Measurements from ENCODE around the gene JUP.

The JUP gene

DNA sequence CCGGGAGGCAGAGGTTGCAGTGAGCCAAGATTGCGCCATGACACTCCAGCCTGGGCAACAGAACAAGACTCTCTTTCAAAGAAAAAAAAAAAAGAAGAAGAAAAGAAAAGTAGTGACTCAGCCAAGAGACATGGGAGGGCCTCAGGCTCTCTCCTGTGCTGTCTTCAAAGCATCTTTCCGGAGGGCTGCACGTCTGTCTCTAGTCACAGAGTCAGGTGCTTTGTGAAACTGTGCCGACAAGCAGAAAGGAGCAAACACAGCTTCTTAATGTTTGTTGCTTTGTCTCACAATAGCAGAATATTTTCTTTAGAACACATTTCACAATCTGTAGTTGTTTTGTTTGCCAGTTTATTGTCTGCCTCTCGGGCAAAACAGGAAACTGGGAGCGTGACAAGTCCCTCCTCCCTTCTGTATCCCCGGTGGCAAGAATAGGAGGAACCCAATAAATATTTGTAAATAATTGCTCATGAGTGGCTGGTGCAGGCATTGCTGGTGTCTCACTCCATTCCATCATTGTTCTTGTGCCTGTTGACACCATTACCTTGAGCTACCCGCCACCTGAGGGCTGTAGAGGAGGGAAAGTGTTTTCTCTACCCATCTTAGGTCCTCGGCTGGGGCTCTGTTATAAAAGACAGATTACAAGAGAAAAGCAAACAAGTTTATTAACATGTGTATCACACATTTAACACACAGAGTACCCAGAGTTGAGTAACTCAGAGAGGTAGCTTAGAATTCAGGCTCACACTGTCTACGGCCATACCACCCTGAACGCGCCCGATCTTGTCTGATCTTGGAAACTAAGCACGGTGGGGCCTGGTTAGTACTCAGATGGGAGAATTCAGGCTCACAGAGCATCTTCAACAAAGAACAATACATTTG is 68.9 kb downstream of the JUP start:
- no peak for DNase-seq

DNA sequence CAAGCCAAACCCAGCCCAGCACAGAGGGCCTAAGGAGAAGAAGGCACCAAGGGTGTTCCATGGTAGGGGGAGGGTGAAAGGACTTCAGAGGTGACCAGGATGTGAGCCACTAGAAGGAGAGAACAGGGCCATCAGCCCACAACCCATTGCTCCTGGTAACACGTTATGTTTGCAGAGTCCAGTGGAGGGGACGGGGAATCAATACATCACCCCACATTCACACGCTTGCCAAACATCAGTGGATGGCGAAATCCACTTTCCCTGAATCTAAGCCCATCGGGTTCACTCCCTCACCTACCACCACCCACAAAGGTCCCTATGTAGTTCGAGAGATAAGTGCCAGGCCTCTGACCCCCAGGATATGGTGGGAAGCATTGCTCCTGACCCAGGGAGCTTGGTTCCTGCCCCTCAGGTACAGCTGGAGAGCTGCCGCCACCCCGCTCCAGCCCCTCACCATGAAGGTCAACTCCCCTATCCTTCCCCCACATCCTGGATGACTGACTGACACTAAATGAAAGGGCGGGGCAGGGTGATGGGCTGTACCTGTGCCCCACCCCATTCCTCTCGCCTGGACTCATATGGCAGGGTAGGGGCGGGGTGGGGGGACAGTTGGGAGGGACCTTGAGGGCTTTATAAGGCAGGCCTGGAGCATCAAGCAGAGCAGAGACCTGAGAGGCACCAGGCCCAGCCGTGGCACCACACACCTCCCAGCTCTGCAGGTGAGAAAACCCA is 74.7 kb downstream of the JUP start, which contains the start of gene GAST:
Gene GAST, plus strand, starts transcription at position 663 of the 732 bp plus-strand sequence. CDS start 3,106 bp downstream, outside the sequence.
- DNase-seq, result no peak

DNA sequence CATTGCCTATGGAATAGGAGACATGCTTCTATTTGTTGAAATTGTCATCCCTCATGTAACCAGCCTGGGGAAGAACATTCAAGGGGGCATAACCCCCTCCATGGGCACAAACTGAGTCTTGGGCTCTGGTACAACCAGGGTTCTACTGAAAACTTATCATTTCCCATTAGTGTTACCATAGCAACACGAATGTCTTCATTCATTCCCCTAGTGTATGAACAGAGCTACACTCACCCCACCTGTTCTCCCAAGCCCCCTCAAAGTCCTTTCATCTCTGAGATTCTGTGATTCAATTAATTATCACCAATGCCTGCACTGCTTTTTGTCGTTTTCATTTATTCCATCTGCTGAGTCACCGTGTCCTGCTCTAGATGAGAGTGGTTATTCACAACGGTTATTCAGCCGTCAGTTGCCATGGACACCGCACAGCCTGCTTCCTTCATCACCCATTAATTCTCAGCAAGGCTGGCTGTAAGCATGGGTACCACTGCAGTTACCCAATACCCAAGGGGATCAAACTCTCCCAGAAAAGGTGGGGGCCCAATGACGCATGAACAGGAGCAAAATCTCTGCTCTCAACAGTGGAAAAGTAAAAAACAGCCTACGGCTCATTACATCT is 75.9 kb downstream of the JUP start:
- DNase-seq, result no peak

DNA sequence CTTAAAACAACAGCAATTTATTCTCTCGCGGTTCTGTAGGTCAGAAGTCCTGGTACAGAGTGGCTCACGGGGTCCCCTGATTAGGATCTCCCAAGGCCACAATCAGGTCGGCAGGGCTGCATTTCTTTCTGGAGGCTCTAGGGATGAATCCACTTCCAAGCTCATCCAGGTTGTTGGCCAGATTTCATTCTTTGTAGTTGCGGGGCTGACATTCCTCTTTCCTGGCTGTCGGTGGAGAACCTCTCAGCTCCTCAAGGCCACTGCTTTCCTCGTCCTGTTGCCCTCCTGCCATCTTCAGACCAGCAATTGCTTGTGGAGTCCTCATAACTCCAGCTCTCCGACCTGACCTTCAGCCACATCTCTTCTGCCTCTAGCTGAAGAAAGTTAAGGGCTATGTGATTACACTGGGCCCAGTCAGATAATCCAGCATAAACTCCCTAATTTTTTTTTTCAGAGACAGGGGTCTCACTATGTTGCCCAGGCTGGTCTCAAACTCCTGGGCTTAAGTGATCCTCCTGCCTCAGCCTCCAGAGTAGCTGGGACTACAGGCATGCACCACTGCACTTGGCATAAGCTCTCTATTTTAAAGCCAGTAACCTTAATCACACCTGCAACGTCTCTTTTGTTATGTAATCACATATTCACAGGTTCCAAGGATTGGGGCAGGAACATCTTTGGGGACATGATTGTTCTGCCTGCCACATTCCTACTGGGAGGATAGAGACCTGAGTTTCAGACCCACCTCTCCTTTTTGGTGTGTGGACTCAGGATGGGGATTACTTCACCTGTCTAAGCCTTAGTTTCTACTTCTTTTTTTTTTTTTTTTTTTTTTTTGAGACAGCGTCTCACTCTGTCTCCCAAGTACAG is 78.5 kb downstream of the JUP start:
- no peak for DNase-seq

DNA sequence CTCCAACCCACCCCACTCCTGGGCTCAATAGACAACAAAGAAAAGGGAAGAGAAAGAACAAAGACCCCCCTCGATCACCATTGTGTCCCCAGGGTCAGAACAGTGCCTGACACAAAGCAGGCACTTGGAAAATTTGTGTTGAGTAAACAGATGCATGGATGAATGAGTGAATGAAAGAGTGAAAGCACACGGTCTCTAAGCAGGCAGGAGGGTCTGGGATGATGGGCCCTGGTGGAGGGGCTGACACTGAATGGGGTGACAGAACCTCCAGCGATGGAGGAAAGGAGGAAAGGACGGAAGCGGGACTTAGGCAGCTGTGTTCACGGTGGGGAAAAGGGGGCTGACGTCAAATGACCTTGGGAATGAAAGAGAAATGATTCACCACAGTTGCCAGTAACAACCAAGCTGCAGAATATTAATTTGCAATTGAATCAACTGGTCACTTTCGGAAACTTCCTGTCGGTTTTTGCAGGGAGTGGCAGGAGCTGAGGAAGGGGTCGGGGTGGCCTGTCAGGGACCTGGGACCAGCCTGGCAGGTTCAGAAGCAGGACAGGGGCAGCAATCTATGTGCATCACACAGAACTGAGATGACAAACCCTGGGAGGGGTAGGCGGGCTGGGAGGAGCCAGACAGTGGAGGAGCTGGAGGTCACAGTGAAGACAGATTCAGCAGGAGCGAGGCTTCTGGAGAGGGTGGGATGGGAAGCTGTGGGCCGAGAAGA is 81.1 kb downstream of the JUP start:
- DNase-seq, result no peak

Data from femur (tissue), 1 donor.